D721Med (cell line): ENCODE measurements around the gene ZNF577.

Experiments used
- DNase-seq: peaks from one replicate; pipeline ENCODE4 v3.0.0; 2011; ENCODE audit warnings: low spot score; ENCODE audit not compliant: insufficient read length
- FAIRE-seq: peaks from 2 replicates; lab custom pipeline; 2011; peaks lifted over from hg19 to GRCh38; lab: Jason Lieb, UNC
- CTCF ChIP-seq: IDR thresholded peaks from 2 replicates; pipeline ENCODE4 v1.5.1; 2012; ENCODE audit warnings: mild to moderate bottlenecking, control low read depth; ENCODE audit not compliant: insufficient read depth; ENCODE audit errors: missing control alignments

Gene ZNF577

GRCh38 chr19:51903192-51903591, 15.4 kb upstream of the ZNF577 start:
- FAIRE-seq: no peak
- no peak for DNase-seq
- TF ChIP-seq CTCF: no peak

GRCh38 chr19:51901860-51902259, 14.1 kb upstream of the ZNF577 start:
- FAIRE-seq (no peak), DNase-seq (no peak)
- TF ChIP-seq CTCF: no peak

GRCh38 chr19:51891193-51891747, 3.5 kb upstream of the ZNF577 start:
- TF ChIP-seq CTCF: no peak
- DNase-seq (no peak), FAIRE-seq (no peak)

- no peak for TF ChIP-seq CTCF
- no peak for DNase-seq
- no peak for FAIRE-seq
Observed at GRCh38 chr19:51889934-51890333, 2.2 kb upstream of the ZNF577 start.

- FAIRE-seq (no peak), DNase-seq (no peak)
- TF ChIP-seq CTCF: no peak
Observed at GRCh38 chr19:51884713-51885112, 3.0 kb downstream of the ZNF577 start.

- DNase-seq (no peak), FAIRE-seq (no peak)
- TF ChIP-seq CTCF: no peak
Observed at GRCh38 chr19:51882518-51882917, 5.2 kb downstream of the ZNF577 start.

- FAIRE-seq (no peak), DNase-seq (no peak)
- TF ChIP-seq CTCF: no peak
Observed at GRCh38 chr19:51873097-51873496, 14.7 kb downstream of the ZNF577 start.
